Endodermal cell (in vitro differentiated cells): ENCODE data around the gene METTL16. TPM values are rescaled to one million over a fixed set of nuclear protein-coding genes. Genes with fewer than 3 reads are reported as not detected.

Experiments used
- DNase-seq: peaks from one replicate; pipeline ENCODE4 v3.0.0-alpha.2; 2017
- H3K27ac ChIP-seq: 2 replicates; pipeline ENCODE4 v1.5.1; 2013; ENCODE audit warnings: mild to moderate bottlenecking, low read depth, low read length, moderate library complexity
- H3K27me3 ChIP-seq: 2 replicates; pipeline ENCODE4 v1.6.1; 2013; ENCODE audit warnings: mild to moderate bottlenecking, low read length, moderate library complexity; ENCODE audit not compliant: insufficient read depth, control insufficient read depth, poor library complexity, severe bottlenecking
- H3K36me3 ChIP-seq: 2 replicates; pipeline ENCODE4 v1.7.0; 2013; ENCODE audit warnings: mild to moderate bottlenecking, low read length, moderate library complexity; ENCODE audit not compliant: control insufficient read depth, insufficient read depth
- H3K4me1 ChIP-seq: one replicate; pipeline ENCODE4 v1.7.0; 2013; ENCODE audit warnings: low read length; ENCODE audit not compliant: control insufficient read depth, insufficient read depth
- H3K4me3 ChIP-seq: 2 replicates; pipeline ENCODE4 v1.5.1; 2013; ENCODE audit warnings: mild to moderate bottlenecking, low read length, moderate library complexity
- H3K9ac ChIP-seq: 2 replicates; pipeline ENCODE4 v1.6.1; 2013; ENCODE audit warnings: mild to moderate bottlenecking, low read length, moderate library complexity; ENCODE audit not compliant: poor library complexity, severe bottlenecking; ENCODE audit errors: extremely low read depth
- H3K9me3 ChIP-seq: 2 replicates; pipeline ENCODE4 v1.6.1; 2013; ENCODE audit warnings: mild to moderate bottlenecking, low read length, moderate library complexity; ENCODE audit not compliant: control insufficient read depth
- H3K27ac Mint-ChIP-seq: 2 replicates; pipeline ENCODE4 v1.8.0; 2020; ENCODE audit warnings: mixed read lengths
- H3K27me3 Mint-ChIP-seq: 2 replicates; pipeline ENCODE4 v1.8.0; 2021; ENCODE audit warnings: mild to moderate bottlenecking, mixed read lengths; ENCODE audit not compliant: insufficient read depth
- H3K36me3 Mint-ChIP-seq: 2 replicates; pipeline ENCODE4 v1.8.0; 2020; ENCODE audit warnings: low read depth, mixed read lengths
- H3K4me1 Mint-ChIP-seq: 2 replicates; pipeline ENCODE4 v1.8.0; 2020; ENCODE audit warnings: mixed read lengths
- H3K4me3 Mint-ChIP-seq: 2 replicates; pipeline ENCODE4 v1.8.0; 2020; ENCODE audit warnings: mild to moderate bottlenecking, moderate library complexity, mixed read lengths
- H3K9me3 Mint-ChIP-seq: 2 replicates; pipeline ENCODE4 v1.8.0; 2020; ENCODE audit warnings: mild to moderate bottlenecking, mixed read lengths
- WGBS, 2 experiments: methylation state at CpG; one replicate each; pipeline versions ENCODE4 v1.1.5 to v1.1.7; 2013; ENCODE audit warnings: missing lambda C conversion rate in 2 of 2, mixed read lengths in 1 of 2; ENCODE audit not compliant: insufficient coverage in 1 of 2, insufficient read length in 1 of 2; 5-methylcytosine and 5-hydroxymethylcytosine counted together
- total RNA-seq, 2 donors: library from RNA; stranded (reverse); fragmentation: NEBNext Ultra II Directional in 1 of 2; extraction: Animal tissue kit (Norgen Biotek cat#: 25700) in 1 of 2; gene quantifications; 2 replicates in 1 of 2; 3 replicates in 1 of 2; pipeline ENCODE4 v1.2.1, GENCODE V29; 2021
- TF ChIP-seq, protein P1 (sequence below): fragments of 200-600 bp; sonication (generic); conservative IDR thresholded peaks from 2 replicates; pipeline ENCODE4 v1.5.0; 2021; ENCODE audit warnings: antibody characterized with exemption, mild to moderate bottlenecking

METTL16 gene
- total RNA-seq, 2 donors from 2014 or later = 51.5 to 59.6 TPM

DNA sequence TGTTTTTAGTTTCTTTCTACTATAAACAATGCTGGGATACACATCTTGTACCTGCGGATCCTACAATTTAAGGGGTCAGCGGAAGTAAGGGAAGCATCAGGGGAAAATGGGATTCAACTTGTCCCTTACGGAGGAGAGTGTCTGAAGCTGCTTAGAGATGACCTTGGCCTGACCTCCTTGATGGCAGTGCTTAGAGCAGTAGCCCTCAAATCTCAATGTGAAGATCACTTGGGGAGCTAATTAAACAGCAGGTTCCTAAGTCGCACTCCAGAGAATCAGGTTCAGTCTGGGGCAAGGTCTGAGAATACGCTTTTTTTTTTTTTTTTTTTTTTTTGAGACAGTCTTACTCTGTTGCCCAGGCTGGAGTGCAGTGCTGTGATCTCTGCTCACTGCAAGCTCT is 9.6 kb upstream of the METTL16 start:
- no peaks in the 10 kb centered on the region for H3K27me3 ChIP-seq
- H3K4me1 ChIP-seq = no peaks in the 10 kb centered on the region
- H3K9me3 ChIP-seq = no peaks in the 10 kb centered on the region
- no peak overlapping the region for H3K4me3 ChIP-seq
- H3K36me3 ChIP-seq = no peaks in the 10 kb centered on the region
- TF ChIP-seq, protein P1, sequence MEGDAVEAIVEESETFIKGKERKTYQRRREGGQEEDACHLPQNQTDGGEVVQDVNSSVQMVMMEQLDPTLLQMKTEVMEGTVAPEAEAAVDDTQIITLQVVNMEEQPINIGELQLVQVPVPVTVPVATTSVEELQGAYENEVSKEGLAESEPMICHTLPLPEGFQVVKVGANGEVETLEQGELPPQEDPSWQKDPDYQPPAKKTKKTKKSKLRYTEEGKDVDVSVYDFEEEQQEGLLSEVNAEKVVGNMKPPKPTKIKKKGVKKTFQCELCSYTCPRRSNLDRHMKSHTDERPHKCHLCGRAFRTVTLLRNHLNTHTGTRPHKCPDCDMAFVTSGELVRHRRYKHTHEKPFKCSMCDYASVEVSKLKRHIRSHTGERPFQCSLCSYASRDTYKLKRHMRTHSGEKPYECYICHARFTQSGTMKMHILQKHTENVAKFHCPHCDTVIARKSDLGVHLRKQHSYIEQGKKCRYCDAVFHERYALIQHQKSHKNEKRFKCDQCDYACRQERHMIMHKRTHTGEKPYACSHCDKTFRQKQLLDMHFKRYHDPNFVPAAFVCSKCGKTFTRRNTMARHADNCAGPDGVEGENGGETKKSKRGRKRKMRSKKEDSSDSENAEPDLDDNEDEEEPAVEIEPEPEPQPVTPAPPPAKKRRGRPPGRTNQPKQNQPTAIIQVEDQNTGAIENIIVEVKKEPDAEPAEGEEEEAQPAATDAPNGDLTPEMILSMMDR = no peak
- Mint-ChIP-seq H3K36me3 (no peaks in the 10 kb centered on the region), H3K9me3 (no peaks in the 10 kb centered on the region), H3K27ac (no peak overlapping the region), H3K27me3 (no peaks in the 10 kb centered on the region), H3K4me3 (no peak overlapping the region), H3K4me1 (no peaks in the 10 kb centered on the region)
- DNase-seq = peak; percentile 29
- WGBS, 2 experiments = 98 to 100% methylated on average over 4 to 5 of the region's 5 CpGs
- no peak overlapping the region for H3K27ac ChIP-seq
- no peak overlapping the region for H3K9ac ChIP-seq

DNA sequence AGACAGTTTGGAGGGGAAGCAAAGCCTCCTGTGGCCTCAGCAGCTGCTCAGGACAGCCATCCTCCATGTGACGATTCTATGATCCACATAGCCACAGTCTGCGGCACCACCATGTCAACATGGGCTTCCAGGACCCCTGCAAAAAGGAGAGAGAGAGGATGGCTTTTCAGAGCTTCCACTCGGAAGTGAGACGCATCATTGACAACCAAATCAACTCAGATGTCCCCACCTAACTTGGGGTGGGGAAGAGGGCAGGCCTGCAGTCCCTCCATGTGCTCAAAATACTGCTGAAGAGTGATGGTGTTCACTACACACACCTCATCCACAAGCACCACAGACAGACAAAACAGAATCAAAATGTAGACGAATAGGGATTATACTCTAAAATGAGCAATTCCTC is 5.9 kb upstream of the METTL16 start:
- H3K36me3 Mint-ChIP-seq = no peaks in the 10 kb centered on the region
- TF ChIP-seq, protein P1 = no peak

DNA sequence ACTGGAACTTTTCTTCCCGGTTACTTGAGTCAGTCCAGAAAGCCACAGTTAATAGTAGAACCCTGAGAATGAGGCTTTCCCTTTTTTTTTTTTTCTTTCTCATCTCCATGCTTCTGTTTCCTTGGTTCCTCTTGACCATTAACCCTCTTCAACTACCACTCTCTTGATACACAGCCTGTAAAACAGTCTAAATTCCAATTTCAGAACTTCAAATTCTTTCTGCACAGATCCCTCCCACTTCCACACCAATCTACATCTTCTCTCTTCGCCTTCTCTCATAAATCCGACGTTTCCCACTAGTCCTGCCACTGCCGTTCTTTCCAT is 588 bp downstream of the METTL16 start:
- TF ChIP-seq, protein P1 = no peak
- Histone ChIP-seq H3K27ac (peak overlapping the region; percentile 96), H3K27me3 (no peaks in the 10 kb centered on the region), H3K9ac (peak overlapping the region; percentile 98), H3K4me1 (no peaks in the 10 kb centered on the region), H3K4me3 (peak overlapping the region; percentile 98), H3K9me3 (no peaks in the 10 kb centered on the region), H3K36me3 (peaks cover under 1% of the 10 kb centered on the region)
- no peak overlapping the region for H3K27ac Mint-ChIP-seq
- H3K4me1 Mint-ChIP-seq = peaks cover 15% of the 10 kb centered on the region
- H3K36me3 Mint-ChIP-seq = peaks cover 19% of the 10 kb centered on the region
- no peaks in the 10 kb centered on the region for H3K27me3 Mint-ChIP-seq
- DNase-seq = no peak
- H3K9me3 Mint-ChIP-seq = peaks cover 14% of the 10 kb centered on the region
- 0 to 3% methylated on average over 5 of the region's 5 CpGs for WGBS, 2 experiments
- no peak overlapping the region for H3K4me3 Mint-ChIP-seq

More for the DNA sequence above, 5.9 kb upstream of the METTL16 start:
- H3K27me3 ChIP-seq = no peaks in the 10 kb centered on the region
- no peak overlapping the region for H3K4me3 Mint-ChIP-seq
- DNase-seq = peak; percentile 30
- no peaks in the 10 kb centered on the region for H3K9me3 Mint-ChIP-seq
- peaks cover 2% of the 10 kb centered on the region for H3K4me1 Mint-ChIP-seq
- no peak overlapping the region for H3K27ac ChIP-seq
- H3K36me3 ChIP-seq = no peaks in the 10 kb centered on the region
- no peak overlapping the region for H3K9ac ChIP-seq
- WGBS, 2 experiments = 95 to 100% methylated on average over 1 to 5 of the region's 5 CpGs
- H3K4me3 ChIP-seq = no peak overlapping the region
- no peak overlapping the region for H3K27ac Mint-ChIP-seq
- no peaks in the 10 kb centered on the region for H3K27me3 Mint-ChIP-seq
- H3K4me1 ChIP-seq = no peaks in the 10 kb centered on the region
- no peaks in the 10 kb centered on the region for H3K9me3 ChIP-seq
